ENCODE results near the gene DEPP1.

- TF ChIP-seq CTCF (IDR thresholded peaks at IDR 0.05): no peak
- no peak for TF ChIP-seq POLR2A (IDR thresholded peaks at IDR 0.05)
- TF ChIP-seq EP300 (IDR thresholded peaks at IDR 0.05): no peak
Observed at GRCh38 chr10:44927352-44927751, 51.3 kb downstream of the DEPP1 start.
